Neural progenitor cell (in vitro differentiated cells): ENCODE measurements around the gene CLSTN2.

ENCODE experiments used
- EZH2 ChIP-seq: fragments of 200-600 bp; sonication (generic); IDR thresholded peaks from 2 replicates; pipeline ENCODE4 v1.6.1; 2017; ENCODE audit warnings: antibody characterized with exemption, mild to moderate bottlenecking, moderate library complexity
- EZH2phosphoT487 ChIP-seq: fragments of 200-600 bp; sonication (generic); IDR thresholded peaks from 2 replicates; pipeline ENCODE4 v1.6.1; 2017; ENCODE audit warnings: antibody characterized with exemption
- TF ChIP-seq, protein P1 (sequence below): fragments of 200-600 bp; sonication (generic); IDR thresholded peaks from 2 replicates; pipeline ENCODE4 v1.5.1; 2017; ENCODE audit warnings: antibody characterized with exemption, mild to moderate bottlenecking

DNA sequence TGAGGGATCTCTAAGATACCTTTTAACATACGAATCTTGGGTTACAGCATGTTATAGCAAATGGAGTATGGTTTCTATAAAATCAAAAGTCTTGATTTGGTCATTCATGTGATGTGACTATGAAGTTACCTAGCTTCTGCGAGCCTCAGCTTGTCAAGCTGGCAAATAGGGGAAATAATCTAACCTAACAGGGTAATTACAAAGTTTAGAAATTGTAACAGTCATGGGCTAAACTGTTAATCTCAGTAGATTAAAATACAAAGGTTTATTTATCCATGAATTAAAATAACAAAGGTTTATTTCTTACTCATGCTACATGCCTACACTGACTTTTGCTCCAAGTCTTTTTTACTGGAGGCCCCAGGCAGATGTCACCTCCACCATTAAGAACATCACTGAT, 359.1 kb downstream of the CLSTN2 start:
- TF ChIP-seq EZH2: no peak
- TF ChIP-seq, protein P1, sequence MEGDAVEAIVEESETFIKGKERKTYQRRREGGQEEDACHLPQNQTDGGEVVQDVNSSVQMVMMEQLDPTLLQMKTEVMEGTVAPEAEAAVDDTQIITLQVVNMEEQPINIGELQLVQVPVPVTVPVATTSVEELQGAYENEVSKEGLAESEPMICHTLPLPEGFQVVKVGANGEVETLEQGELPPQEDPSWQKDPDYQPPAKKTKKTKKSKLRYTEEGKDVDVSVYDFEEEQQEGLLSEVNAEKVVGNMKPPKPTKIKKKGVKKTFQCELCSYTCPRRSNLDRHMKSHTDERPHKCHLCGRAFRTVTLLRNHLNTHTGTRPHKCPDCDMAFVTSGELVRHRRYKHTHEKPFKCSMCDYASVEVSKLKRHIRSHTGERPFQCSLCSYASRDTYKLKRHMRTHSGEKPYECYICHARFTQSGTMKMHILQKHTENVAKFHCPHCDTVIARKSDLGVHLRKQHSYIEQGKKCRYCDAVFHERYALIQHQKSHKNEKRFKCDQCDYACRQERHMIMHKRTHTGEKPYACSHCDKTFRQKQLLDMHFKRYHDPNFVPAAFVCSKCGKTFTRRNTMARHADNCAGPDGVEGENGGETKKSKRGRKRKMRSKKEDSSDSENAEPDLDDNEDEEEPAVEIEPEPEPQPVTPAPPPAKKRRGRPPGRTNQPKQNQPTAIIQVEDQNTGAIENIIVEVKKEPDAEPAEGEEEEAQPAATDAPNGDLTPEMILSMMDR: no peak
- TF ChIP-seq EZH2phosphoT487: no peak
